Hematopoietic multipotent progenitor cell treated with erythropoietin and hydrocortisone succinate and interleukin-3 and kit ligand, for 6 days (in vitro differentiated cells): Measurements from ENCODE around the gene CBL.

Experiments used
- DNase-seq: peaks from one replicate; pipeline ENCODE4 v3.0.0-alpha.2; 2015

The CBL gene

GRCh38 chr11:119351232-119351631 is 145.1 kb downstream of the CBL start:
- DNase-seq, result no peak

- no peak for DNase-seq
These were observed 146.7 kb downstream of the CBL start for GRCh38 chr11:119352857-119353260.

- DNase-seq, result no peak
These were observed 149.1 kb downstream of the CBL start for GRCh38 chr11:119355091-119355843.

GRCh38 chr11:119356349-119357031 is 150.4 kb downstream of the CBL start:
- peak; percentile 88 for DNase-seq

- DNase-seq, result no peak
These were observed 150.9 kb downstream of the CBL start for GRCh38 chr11:119357074-119357473.
